Kidney epithelial cell (primary cell): Measurements from ENCODE around the gene PPME1. TPM values are rescaled to one million over a fixed set of nuclear protein-coding genes. Genes with fewer than 3 reads are reported as not detected.
"Not testable (repeated sequence)": the region's sequence is repeated elsewhere in the genome, so short reads cannot be mapped to it uniquely, and the experiment has no call there.

Experiments
- DNase-seq: peaks from one replicate; pipeline ENCODE4 v3.0.0-alpha.2; 2010; ENCODE audit warnings: low read depth
- H3K27me3 ChIP-seq: 2 replicates; pipeline ENCODE4 v1.6.0; 2011; ENCODE audit warnings: low read length; ENCODE audit not compliant: control insufficient read depth, insufficient read depth
- H3K36me3 ChIP-seq: 2 replicates; pipeline ENCODE4 v1.5.1; 2011; ENCODE audit warnings: low read length; ENCODE audit not compliant: control insufficient read depth, insufficient read depth
- H3K4me3 ChIP-seq: 2 replicates; pipeline ENCODE4 v1.5.1; 2011; ENCODE audit warnings: low read depth, mild to moderate bottlenecking, control low read depth, low read length
- CTCF ChIP-seq: IDR thresholded peaks from 2 replicates; pipeline ENCODE4 v1.5.1; 2011; ENCODE audit warnings: mild to moderate bottlenecking, moderate library complexity, low read length, control low read depth, inconsistent platforms; ENCODE audit not compliant: insufficient read depth, poor library complexity, severe bottlenecking
- total RNA-seq: library from RNA; depleted of rRNA; stranded (reverse); fragments of >200 nt; gene quantifications from 2 replicates; pipeline ENCODE4 v1.2.3, GENCODE V29; 2015

The PPME1 gene
- 29.2 and 33.4 TPM in 2 replicates for total RNA-seq

GRCh38 chr11:74170694-74171629 is at the start of gene PPME1, which contains the start of gene C2CD3:
PPME1 (plus strand) TSS chr11:74171289; CDS start chr11:74171422, 133 bp downstream.
C2CD3 (minus strand) TSS chr11:74171002; CDS start chr11:74170792, 210 bp downstream.
- no peaks in the 10 kb centered on the region for H3K27me3 ChIP-seq
- TF ChIP-seq CTCF, result peak; percentile 49
- H3K4me3 ChIP-seq, result peak within 1 kb of the TSS; percentile 91
- no peaks in the 10 kb centered on the region for H3K36me3 ChIP-seq
- peak; percentile 99 for DNase-seq

- H3K27me3 ChIP-seq, result no peaks in the 10 kb centered on the region
- DNase-seq, result no peak
- no peaks in the 10 kb centered on the region for H3K36me3 ChIP-seq
- no peak overlapping the region for H3K4me3 ChIP-seq
- no peak for TF ChIP-seq CTCF
These were observed 49.3 kb upstream of the PPME1 start for GRCh38 chr11:74121804-74122203.

- no peaks in the 10 kb centered on the region for H3K27me3 ChIP-seq
- DNase-seq, result no peak
- H3K4me3 ChIP-seq, result no peak overlapping the region
- no peak for TF ChIP-seq CTCF
- no peaks in the 10 kb centered on the region for H3K36me3 ChIP-seq
These were observed 48.1 kb upstream of the PPME1 start for GRCh38 chr11:74123008-74123448.

- DNase-seq, H3K27me3 ChIP-seq, H3K36me3 ChIP-seq, H3K4me3 ChIP-seq: not testable (repeated sequence)
These were observed 42.0 kb upstream of the PPME1 start for GRCh38 chr11:74129121-74129520.

GRCh38 chr11:74132833-74133232 is 38.3 kb upstream of the PPME1 start:
- Histone ChIP-seq H3K27me3 (no peaks in the 10 kb centered on the region), H3K4me3 (no peak overlapping the region), H3K36me3 (no peaks in the 10 kb centered on the region)
- DNase-seq, result no peak
- no peak for TF ChIP-seq CTCF

GRCh38 chr11:74133436-74133835 is 37.7 kb upstream of the PPME1 start:
- no peaks in the 10 kb centered on the region for H3K36me3 ChIP-seq
- H3K27me3 ChIP-seq, result no peaks in the 10 kb centered on the region
- TF ChIP-seq CTCF, result no peak
- H3K4me3 ChIP-seq, result no peak overlapping the region
- no peak for DNase-seq
